HG03342 (cell line): ENCODE measurements around the gene MATR3.
"Not testable (repeated sequence)": the region's sequence is repeated elsewhere in the genome, so short reads cannot be mapped to it uniquely, and the experiment has no call there.

Source experiments
- ATAC-seq: cut with Tn5 transposase; IDR thresholded peaks from one replicate; pipeline ENCODE4 v1.9.1; 2021; ENCODE audit warnings: mild to moderate bottlenecking, moderate library complexity; ENCODE audit not compliant: unreplicated experiment

The MATR3 gene, protein sequence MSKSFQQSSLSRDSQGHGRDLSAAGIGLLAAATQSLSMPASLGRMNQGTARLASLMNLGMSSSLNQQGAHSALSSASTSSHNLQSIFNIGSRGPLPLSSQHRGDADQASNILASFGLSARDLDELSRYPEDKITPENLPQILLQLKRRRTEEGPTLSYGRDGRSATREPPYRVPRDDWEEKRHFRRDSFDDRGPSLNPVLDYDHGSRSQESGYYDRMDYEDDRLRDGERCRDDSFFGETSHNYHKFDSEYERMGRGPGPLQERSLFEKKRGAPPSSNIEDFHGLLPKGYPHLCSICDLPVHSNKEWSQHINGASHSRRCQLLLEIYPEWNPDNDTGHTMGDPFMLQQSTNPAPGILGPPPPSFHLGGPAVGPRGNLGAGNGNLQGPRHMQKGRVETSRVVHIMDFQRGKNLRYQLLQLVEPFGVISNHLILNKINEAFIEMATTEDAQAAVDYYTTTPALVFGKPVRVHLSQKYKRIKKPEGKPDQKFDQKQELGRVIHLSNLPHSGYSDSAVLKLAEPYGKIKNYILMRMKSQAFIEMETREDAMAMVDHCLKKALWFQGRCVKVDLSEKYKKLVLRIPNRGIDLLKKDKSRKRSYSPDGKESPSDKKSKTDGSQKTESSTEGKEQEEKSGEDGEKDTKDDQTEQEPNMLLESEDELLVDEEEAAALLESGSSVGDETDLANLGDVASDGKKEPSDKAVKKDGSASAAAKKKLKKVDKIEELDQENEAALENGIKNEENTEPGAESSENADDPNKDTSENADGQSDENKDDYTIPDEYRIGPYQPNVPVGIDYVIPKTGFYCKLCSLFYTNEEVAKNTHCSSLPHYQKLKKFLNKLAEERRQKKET

DNA sequence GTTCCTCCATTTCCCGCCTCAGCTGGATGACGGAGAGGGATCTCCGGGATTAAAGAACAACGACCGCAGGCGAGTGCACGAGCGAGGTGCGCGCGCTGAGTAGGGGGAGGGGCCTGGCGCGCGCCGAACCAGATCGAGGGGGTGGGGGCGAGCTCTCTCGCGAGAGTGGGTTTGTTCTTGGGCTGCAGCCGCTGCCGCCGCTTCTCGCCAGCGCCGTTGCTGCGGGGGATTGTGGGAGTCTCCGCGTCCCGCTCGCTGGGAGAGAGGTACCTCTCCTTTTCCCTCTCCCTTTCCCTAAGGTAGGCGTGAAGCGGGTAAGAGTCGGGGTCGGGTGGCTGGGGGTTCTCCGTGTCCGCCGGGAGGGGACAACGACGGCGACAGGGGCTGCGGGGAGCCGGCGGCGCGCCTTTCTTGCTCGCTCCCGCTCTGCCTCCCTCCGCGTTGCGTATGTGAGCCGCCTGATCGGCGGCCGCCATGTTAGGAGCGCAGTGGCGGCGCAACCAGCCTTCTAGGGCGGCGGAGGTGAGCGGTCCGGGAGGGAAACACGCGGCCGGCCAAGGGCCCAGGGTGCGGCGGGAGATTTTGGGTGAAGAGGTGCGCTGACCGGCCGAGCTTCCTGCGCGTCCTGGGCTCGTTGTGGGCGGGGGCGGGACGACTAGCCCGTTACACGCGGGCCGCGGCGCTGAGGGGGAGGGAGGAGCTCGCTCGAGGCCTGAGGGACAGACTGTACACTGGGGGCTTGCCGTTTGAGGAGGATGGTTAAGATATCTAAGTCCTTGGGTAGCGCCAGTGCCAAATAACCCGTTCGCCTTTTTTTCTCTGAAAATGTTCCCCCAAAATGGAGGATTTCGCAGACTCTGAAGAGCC lies at the start of gene MATR3:
TSS of gene MATR3 (plus strand) at position 234 of the 867 bp plus-strand sequence. CDS start 13,676 bp downstream, outside the sequence.
- ATAC-seq = peak; percentile 68

DNA sequence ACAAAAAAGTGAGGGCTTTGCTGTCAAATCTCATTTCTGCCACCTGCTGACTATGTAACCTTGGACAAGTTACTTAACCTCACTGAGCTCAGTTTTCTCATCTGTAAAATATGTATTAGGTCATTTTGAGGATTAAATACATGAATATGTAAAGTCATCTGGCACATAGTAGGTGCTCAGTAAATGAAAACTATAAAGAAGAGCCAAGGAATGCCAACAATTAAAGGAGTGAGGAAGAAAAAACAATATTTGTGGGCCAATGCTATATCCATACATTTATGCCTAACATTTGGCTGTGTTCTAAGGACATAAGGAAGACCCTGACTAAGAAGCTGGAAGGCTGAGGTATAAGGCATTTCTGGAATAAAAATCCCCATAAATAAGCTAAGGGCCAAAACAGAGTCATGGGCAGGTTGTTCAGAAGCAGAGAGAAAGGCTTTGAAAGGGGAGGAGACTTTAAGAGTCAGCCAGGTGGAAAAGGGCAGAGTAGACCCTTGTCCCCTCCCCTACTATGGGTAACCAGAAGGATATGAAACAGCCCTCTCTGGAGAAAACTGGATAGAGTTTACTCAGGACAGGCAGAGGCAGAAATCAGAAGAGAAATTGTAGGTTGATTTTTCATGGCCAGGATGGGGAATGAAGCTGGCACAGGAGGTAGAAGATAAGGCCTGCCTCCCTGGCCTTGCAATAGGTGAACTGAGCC lies 47.8 kb upstream of the MATR3 start:
- no peak for ATAC-seq

DNA sequence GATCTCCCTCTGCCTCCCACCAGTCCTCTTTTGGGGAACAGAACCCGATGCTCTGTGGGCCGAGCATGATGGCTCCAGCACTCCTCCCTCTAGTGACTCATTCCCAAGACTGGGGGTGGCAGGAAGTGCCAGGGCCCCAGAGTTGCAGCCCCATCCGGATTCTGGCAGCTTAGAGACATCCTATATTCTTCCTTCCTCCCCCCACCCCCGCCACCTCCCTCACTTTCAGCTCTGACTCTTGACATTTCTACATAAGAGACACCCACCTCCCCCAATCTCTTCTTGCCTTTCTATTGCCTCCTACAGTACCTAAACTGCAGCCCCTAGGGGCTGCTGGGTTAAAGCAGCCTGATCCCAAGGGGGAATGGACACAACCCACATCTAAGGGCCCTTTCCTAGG lies 47.1 kb upstream of the MATR3 start:
- ATAC-seq = no peak

DNA sequence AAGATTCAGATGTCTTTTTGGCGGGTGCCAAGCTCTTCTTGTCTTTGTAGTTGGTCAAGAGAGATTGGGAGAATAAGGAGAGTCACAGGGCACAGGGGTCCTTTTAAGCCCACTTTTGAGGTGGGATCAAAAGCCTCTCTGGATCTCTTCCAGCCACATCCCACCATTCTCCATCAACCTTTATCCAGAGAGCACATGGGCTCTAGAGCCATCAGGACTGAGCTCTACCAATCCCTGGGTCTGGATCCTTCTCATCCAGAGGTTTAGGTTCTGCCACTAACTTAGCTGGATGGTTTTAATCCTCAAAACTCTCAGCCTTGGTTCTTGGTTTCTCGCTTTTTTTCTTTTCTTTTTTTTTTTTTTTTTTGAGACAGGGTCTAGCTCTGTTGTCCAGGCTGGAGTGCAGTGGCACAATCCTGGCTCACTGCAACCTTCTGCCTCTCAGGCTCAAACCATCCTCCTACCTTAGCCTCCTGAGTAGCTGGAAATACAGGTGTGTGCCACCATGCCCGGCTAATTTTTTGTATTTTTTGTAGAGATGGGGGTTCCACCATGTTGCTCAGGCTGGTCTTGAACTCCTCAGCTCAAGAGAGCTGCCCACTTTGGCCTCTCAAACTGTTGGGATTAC lies 44.6 kb upstream of the MATR3 start:
- ATAC-seq = no peak

DNA sequence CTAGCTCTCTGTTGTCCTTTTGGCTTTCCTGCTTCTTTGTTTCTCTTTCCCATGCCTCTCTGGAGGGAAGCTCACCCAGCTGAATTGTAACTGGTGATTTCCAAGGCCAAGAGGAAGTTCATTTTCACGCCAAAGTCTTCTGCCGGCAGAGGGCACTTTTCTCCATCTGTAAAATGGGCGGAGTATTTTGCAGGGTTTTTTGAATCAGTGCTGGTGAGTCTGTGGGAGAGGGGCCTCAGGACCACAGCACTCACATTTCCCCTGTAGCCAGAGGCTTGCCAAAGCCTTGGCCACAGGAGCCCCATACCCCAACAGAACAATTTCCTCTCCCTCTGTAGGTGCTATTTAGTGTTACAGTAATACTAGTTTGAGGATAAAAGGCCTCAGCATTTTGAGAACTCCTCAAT lies 42.3 kb upstream of the MATR3 start:
- ATAC-seq = no peak

DNA sequence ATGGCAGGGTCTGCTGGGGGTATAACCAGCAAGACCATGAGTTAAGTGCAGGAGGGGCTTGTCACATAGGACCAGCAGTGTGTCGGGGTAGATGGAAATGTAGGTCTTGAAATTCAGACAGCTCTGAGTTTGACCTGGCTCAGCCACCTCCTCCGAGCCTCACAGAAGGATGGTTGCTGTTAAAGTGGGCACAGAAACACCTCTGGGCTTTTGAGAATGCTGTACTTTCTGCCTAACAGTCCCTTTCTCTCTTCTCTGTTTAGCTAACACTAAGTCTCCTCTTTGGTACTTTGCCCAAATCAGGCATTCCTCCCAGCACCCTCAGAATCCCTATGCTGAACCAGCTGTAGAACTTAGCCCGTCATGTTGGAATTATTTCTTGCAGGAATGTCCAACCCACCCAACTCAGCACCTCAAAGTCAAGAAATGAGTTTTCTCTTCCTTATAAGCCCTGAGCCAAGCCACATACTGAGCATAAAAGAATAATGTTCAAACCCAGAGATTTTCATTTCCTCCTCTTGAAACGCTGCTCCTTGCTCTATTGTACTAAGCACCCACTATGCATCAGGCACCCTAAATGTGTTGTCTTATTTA lies 41.7 kb upstream of the MATR3 start:
- ATAC-seq = no peak

DNA sequence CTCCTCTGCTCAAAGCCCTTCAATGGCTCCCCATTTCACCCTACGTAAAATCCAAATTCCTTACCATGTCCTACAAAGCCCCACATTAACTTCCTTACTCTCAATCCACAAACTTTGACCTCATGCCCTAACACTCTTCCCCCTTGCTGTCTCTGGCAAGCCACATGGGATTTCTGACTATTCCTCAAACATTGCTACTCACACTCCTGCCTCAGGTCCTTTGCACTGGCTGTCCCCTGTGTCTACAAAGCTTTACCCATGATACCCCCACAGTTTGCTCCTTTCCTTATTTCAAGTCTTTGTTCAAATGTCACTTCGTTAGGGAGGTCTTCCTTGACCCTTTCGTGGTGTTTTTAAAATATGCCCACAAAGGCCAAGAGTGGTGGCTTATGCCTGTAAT lies 40.4 kb upstream of the MATR3 start:
- ATAC-seq = no peak

DNA sequence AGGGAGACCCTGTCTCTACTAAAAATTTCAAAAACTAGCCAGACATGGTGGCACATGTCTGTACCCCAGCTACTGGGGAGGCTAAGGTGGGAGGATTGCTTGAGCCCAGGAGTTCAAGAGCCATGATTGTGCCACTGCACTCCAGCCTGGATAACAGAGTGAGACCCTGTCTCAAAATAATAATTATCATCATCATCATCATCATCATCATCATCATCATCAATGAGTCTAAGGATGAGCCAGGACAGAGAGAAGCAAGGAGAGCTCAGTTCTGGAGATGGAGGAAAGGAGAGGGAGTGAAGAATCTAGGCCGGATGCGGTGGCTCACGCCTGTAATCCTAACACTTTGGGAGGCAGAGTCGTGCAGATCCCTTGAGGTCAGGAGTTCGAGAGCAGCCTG lies 36.7 kb upstream of the MATR3 start:
- ATAC-seq = no peak

DNA sequence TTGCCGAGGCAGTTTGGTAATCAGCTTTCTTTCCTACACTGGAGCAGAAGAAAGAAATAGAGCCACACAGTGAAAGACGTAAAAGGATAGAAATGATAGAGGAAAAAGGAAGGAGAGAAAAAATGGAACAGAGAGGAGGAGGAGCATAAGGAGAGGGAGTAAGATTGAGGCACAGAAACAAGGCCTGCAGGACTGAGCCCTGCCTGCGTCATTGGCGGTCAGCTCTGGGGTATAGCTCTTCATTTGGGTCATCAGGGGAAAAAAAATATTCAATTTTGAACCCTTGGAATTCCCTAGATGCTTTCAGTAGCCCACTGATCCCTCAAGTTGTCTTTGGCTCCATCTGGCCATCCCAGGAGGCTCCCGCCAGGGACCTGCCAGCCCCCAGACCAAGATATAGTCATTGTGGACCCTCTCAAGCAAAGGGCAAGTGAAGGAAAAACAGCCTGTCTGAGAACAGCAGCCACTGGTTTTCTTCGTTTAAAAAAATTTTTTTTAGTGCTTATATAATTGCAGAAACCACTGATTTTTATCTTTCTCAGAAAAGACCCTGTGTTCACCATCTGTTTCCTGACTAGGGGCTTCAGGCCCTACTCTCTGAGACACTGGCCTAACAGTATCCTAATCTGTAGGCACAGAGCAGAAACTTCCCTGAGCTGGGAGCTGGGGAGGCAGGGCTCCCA lies 31.3 kb upstream of the MATR3 start:
- ATAC-seq = no peak

DNA sequence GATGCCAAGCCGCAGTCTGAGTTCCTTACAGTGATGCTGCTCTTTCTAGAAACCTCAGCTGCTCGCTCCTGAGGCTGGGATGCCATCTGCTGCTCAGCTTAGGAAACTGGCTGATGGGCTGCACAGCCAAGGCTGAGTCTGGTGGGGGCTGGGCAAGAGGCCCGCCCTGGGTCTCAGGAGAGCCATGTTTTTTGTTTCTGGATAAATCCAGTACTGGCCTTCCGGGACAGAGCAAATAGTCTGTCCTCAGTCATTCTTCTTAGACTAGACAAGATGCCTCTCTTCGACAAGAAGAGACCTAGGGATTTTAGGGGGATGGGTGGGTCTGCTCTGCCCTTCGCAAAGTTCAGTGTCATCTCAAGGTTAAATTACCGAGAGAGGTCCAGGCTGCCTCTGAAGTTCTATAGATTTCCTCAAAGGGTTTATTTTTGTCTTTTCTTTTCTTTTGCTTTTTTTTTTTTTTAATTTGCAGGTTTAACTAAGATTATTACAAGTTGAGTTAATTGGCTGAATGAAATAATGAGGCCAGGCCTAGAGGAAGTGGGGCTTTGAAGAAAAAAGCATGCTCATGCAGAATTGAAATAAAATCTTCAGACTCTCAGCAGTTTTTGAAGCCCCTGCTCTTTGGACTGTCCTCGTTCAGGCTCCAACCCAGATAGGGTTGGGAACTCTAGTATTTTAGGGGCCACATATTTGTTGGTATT lies 30.6 kb upstream of the MATR3 start:
- ATAC-seq = peak; percentile 72

DNA sequence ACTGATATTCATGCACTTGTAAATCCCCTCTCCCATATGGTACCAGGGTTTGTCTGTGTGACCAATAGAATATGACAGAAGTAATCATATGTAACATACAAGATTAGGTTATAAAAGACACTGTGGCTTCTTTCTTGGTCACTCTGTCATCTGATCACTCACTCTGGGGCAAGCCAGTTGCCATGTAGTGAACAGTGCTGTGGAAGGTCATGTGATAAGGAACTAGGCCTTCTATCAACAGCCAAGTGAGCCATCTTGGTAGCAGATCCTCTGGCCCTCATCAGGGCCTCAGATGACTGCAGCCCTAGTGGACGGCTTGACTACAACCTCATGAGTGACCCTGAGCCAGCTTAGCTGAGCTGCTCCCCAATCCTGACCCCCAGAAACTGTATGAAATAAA lies 30.0 kb upstream of the MATR3 start:
- no peak for ATAC-seq

DNA sequence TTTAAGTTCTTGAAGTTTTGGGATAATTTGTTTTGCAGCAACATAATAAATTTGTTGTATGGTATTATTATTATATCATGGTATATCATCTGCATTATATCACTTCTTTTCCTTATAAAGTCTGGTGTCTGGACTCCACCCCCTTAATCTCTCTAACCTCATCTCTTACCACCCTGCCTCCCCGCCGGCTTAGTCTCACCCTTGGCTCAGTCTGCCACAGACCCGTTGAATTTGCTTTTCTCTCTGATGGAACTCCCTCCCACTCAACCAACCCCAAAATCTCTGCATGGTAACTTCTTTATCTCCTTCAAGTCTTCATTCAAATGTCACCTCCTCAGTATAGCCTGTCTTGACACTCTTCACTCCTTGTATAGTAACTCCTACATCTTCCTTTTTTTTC lies 29.6 kb upstream of the MATR3 start:
- ATAC-seq = no peak

DNA sequence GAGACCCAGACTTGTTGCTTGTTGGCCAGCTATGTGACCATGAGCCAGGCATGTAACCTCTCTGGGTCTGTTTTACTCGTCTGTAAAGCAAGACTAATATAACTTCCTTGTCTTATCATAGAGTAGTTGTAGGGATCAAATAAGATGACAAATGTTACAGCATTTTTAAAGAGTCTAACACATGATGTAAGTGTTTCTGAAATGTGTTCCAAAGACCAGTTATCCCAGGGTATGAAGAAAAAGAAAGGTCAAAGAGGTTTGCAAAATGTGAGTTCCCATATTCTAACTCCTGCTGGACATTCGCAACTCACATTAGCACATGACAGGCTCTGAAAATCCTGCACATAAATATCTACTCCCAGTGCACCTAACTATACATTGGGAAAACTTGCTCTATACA lies 28.5 kb upstream of the MATR3 start:
- no peak for ATAC-seq

DNA sequence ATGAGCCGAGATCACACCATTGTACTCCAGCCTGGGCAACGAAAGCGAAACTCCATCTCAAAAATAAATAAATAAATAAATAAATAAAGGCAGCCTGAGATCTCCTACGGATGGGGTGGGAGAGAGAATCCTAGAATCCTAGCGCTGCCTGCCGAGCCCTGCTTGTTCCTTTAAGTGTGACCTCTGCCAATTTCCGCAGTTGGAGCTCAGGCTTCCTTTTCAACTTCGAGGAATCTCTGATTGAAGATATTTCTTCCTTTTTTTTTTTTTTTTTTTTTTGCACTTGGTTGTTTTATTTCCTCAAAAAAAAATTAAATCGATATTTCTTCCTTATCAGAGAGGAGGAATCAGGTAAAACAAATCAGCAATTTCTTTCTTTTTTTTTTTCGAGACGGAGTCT lies 27.3 kb upstream of the MATR3 start:
- ATAC-seq = no peak

DNA sequence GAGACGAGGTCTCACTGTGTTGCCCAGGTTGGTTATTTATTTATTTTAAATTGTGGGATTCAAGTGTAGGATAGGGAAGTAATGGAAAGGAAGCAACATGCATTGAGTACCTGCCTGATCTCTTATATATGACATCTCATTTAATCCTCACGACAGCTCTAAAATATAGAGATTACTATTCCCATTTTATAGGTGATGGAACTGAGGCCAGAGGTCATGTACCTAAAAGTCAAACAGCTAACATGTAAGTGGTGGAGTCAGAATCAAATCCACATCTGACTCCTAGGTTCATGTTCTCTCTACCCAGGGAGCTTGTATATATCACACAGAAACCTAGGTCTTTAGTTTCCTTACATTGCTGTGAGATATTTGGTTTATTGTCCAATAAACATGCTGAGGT lies 26.1 kb upstream of the MATR3 start:
- ATAC-seq = no peak

DNA sequence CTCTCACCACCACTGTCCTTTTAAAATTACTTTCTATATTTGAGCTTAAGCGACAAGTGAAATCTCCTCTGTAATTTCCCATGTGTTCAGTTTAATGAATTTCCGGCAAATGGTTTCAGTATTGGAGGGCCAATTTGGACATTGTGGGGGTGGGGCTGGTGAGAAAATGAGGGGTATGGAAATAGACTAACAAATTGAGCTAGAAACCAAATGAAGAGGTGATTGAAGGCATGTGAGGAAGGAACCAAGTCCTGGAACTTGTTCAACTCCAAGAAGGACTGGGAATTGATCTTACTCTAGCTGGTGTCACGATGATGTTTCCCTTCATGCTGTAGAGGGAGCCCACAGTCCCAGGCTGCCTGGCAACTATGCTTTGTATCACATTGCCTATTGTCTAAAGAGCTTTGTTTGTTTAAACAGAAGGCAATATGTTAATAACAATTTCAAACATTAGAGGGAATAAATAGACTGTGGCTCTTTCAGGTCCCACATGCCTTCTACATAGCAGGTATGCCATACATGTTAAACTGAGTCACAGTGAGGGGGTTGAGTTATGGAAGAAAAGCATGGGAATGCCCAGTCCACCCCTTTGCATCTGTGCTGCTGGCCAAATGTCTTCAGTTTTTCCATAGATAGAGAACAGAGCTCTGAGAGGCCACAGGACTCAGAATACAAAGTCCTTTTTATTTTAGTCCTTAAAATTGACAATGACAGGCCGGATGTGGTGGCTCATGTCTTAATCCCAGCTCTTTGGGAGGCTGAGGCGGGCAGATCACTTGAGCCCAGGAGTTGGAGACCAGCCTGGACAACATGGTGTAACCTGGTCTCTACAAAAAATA lies 25.0 kb upstream of the MATR3 start:
- ATAC-seq = no peak

DNA sequence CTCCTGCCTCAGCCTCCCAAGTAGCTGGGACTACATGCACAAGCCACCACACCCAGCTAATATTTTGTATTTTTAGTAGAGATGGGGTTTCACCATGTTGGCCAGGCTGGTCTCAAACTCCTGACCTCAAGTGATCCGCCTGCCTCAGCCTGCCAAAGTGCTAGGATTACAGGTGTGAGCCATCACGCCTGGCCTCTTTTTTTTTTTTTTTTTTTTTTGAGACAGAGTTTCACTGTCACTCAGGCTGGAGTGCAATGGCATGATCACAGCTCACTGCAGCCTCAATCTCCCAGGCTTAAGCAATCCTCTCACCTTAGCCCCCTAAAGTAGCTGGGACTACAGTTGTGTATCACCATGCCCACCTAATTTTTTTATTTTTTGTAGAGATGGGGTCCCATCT lies 22.8 kb upstream of the MATR3 start:
- ATAC-seq = not testable (repeated sequence)
